HG03025 (cell line): ENCODE data around the gene SCN5A.

ENCODE experiments used
- ATAC-seq: cut with Tn5 transposase; IDR thresholded peaks from one replicate; pipeline ENCODE4 v1.9.1; 2021; ENCODE audit warnings: mild to moderate bottlenecking, moderate library complexity; ENCODE audit not compliant: unreplicated experiment, low FRiP score

The SCN5A gene

GRCh38 chr3:38649500-38650247 lies at the start of gene SCN5A:
TSS of gene SCN5A (minus strand) at chr3:38649687. CDS start at chr3:38633307, 16,380 bp downstream.
- ATAC-seq, result no peak

- no peak for ATAC-seq
Measured at GRCh38 chr3:38698760-38699159, 49.3 kb upstream of the SCN5A start.

- ATAC-seq, result no peak
Measured at GRCh38 chr3:38698061-38698460, 48.6 kb upstream of the SCN5A start.

- no peak for ATAC-seq
Measured at GRCh38 chr3:38696034-38696433, 46.5 kb upstream of the SCN5A start.

- ATAC-seq, result no peak
Measured at GRCh38 chr3:38690185-38690584, 40.7 kb upstream of the SCN5A start.

GRCh38 chr3:38689774-38690173 lies 40.3 kb upstream of the SCN5A start:
- ATAC-seq, result no peak

GRCh38 chr3:38689346-38689745 lies 39.9 kb upstream of the SCN5A start:
- no peak for ATAC-seq

GRCh38 chr3:38687321-38687720 lies 37.8 kb upstream of the SCN5A start:
- no peak for ATAC-seq

GRCh38 chr3:38684546-38684945 lies 35.1 kb upstream of the SCN5A start:
- no peak for ATAC-seq

- no peak for ATAC-seq
Measured at GRCh38 chr3:38669668-38670067, 20.2 kb upstream of the SCN5A start.

- no peak for ATAC-seq
Measured at GRCh38 chr3:38662544-38662943, 13.1 kb upstream of the SCN5A start.

- no peak for ATAC-seq
Measured at GRCh38 chr3:38658841-38659240, 9.4 kb upstream of the SCN5A start.

- ATAC-seq, result no peak
Measured at GRCh38 chr3:38657369-38657768, 7.9 kb upstream of the SCN5A start.

- no peak for ATAC-seq
Measured at GRCh38 chr3:38655708-38656300, 6.3 kb upstream of the SCN5A start.

- ATAC-seq, result no peak
Measured at GRCh38 chr3:38653685-38654537, 4.4 kb upstream of the SCN5A start.

GRCh38 chr3:38652934-38653333 lies 3.4 kb upstream of the SCN5A start:
- no peak for ATAC-seq

GRCh38 chr3:38651153-38651789 lies 1.8 kb upstream of the SCN5A start:
- ATAC-seq, result no peak

- no peak for ATAC-seq
Measured at GRCh38 chr3:38650248-38650951, 913 bp upstream of the SCN5A start.

GRCh38 chr3:38648659-38649499 lies 608 bp downstream of the SCN5A start:
- ATAC-seq, result no peak
